IPS DF 6.9 (cell line): Measurements from ENCODE around the gene WBP2.
"Not testable (repeated sequence)": the region's sequence is repeated elsewhere in the genome, so short reads cannot be mapped to it uniquely, and the experiment has no call there.

Source experiments
- DNase-seq: peaks from one replicate; pipeline ENCODE4 v3.0.0-alpha.2; 2013; ENCODE audit warnings: low read depth, low spot score
- H3K27ac ChIP-seq: one replicate; pipeline ENCODE4 v1.5.1; 2013; ENCODE audit warnings: low read length, control low read depth
- H3K27me3 ChIP-seq: 2 replicates; pipeline ENCODE4 v1.6.1; 2013; ENCODE audit warnings: mild to moderate bottlenecking, low read length; ENCODE audit not compliant: control insufficient read depth, insufficient read depth
- H3K36me3 ChIP-seq: 2 replicates; pipeline ENCODE4 v1.6.1; 2013; ENCODE audit warnings: low read length; ENCODE audit not compliant: control insufficient read depth, insufficient read depth
- H3K4me1 ChIP-seq: 2 replicates; pipeline ENCODE4 v1.6.1; 2013; ENCODE audit warnings: low read length; ENCODE audit not compliant: control insufficient read depth, insufficient read depth
- H3K4me3 ChIP-seq: 2 replicates; pipeline ENCODE4 v1.5.1; 2013; ENCODE audit warnings: mild to moderate bottlenecking, low read length
- H3K9me3 ChIP-seq: 2 replicates; pipeline ENCODE4 v1.6.1; 2013; ENCODE audit warnings: low read length, inconsistent platforms; ENCODE audit not compliant: control insufficient read depth, insufficient read depth
- WGBS: extraction: QIAGEN DNeasy Blood & Tissue Kit; methylation state at CpG from one replicate; pipeline ENCODE4 v1.1.7; 2013; ENCODE audit warnings: mixed read lengths, missing lambda C conversion rate; ENCODE audit not compliant: insufficient read length, insufficient coverage; 5-methylcytosine and 5-hydroxymethylcytosine counted together

The WBP2 gene

DNA sequence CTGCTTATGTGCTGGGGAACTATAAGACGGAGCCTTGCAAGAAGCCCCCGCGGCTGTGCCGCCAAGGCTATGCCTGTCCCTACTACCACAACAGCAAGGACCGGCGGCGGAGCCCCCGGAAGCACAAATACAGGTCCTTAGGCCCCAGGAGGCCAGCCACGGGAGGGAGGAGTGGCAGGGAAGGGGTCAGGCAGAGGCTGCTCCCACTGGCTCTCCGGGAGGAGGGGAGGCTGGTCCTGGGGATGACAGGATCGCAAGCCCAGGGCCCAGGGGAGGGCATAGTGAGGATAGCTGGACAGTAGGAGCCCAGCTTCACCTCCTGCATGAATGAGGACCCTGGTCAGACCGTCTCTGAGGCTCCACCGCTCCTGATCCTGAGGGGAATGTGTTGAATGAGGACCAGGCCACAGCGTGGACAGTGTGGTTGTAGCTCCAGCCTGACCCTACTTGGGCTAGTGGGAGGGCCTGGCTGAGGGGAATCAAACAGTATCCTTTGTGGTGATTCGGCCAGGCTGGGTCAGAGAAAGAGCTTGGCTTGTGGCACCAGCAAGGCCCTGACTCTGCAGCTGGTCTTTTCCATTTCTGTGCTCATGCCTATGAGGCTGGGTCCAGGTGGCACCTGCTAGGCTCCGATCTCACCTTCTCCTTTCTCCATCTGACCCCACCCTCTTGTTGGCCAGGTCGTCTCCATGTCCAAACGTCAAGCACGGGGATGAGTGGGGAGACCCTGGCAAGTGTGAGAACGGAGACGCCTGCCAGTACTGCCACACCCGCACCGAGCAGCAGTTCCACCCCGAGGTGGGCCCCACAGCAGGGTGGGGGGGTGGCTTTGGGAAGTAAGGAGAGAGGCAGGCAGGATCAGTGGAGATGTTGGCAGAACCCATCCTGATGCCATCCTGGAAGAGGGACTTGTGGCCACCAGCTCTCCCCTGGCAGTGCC lies 41.8 kb downstream of the WBP2 start:
- peaks cover 54% of the 10 kb centered on the region for H3K36me3 ChIP-seq
- no peaks in the 10 kb centered on the region for H3K4me1 ChIP-seq
- H3K4me3 ChIP-seq = no peak overlapping the region
- no peaks in the 10 kb centered on the region for H3K9me3 ChIP-seq
- H3K27ac ChIP-seq = no peak overlapping the region
- no peaks in the 10 kb centered on the region for H3K27me3 ChIP-seq
- DNase-seq = no peak
- no CpG with 5 or more reads among the region's 24 CpGs for WGBS

DNA sequence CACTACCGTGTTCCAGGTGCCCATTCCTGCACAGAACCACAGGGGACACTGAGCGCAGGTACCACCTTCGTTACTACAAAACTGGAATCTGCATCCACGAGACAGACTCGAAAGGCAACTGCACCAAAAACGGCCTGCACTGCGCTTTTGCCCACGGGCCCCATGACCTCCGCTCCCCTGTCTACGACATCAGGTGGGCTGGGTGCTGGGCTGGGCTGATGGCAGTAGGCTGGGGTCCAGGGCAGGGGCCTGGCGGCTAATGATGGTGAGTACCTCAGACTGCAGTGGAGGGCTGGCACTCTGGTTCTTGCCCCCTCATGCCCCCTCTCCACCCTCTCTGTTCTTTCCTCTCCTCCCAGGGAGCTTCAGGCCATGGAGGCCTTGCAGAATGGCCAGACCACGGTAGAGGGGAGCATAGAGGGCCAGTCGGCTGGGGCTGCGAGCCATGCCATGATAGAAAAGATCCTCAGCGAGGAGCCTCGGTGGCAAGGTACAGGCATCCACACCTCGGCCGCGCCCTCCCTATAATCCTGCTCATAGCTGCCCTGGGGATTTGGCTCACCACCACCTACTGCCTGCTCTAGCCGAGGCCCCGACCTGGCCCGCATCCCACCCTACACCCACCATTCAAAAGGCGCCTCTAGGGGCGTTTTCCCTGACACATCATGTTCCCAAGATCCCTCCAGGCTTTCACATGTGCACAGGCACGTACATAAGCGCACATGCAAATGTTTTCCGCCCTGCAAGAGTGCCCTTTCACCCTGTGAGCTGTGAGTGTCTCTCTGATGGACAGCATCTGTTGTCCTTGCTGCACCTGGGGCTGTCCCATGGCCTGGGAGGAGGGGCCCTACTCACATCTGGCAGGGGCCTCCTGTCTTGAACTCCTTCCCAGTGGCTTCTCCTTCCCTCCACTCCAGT lies 42.8 kb downstream of the WBP2 start:
- Histone ChIP-seq H3K36me3 (peaks cover 46% of the 10 kb centered on the region), H3K27ac (no peak overlapping the region)

DNA sequence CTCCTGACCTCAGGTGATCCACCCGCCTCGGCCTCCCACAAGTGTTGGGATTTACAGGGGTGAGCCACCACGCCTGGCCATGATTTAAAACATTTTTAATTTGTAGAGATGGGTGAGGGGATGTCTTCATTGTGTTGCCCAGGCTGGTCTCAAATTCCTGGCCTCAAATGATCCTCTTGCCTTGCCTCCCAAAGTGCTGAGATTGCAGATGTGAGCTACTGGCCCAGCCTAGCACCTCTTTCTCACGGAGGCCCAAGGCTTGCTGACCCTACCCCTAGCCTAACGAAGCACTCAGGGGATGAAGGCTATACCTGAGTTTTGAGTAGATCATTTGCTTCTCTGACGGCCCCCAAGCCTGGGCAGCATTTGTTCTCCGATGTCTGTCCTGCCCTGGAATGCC lies 44.0 kb downstream of the WBP2 start:
- Histone ChIP-seq H3K4me3 (no peak overlapping the region), H3K9me3 (no peaks in the 10 kb centered on the region), H3K4me1 (no peaks in the 10 kb centered on the region), H3K36me3 (peaks cover 36% of the 10 kb centered on the region), H3K27ac (no peak overlapping the region), H3K27me3 (no peaks in the 10 kb centered on the region)
- no peak for DNase-seq
- no CpG with 5 or more reads among the region's 7 CpGs for WGBS

More for the DNA sequence above, 42.8 kb downstream of the WBP2 start:
- no peaks in the 10 kb centered on the region for H3K27me3 ChIP-seq
- H3K4me1 ChIP-seq = no peaks in the 10 kb centered on the region
- no peak overlapping the region for H3K4me3 ChIP-seq
- no peak for DNase-seq
- WGBS = no CpG with 5 or more reads among the region's 27 CpGs
- no peaks in the 10 kb centered on the region for H3K9me3 ChIP-seq

DNA sequence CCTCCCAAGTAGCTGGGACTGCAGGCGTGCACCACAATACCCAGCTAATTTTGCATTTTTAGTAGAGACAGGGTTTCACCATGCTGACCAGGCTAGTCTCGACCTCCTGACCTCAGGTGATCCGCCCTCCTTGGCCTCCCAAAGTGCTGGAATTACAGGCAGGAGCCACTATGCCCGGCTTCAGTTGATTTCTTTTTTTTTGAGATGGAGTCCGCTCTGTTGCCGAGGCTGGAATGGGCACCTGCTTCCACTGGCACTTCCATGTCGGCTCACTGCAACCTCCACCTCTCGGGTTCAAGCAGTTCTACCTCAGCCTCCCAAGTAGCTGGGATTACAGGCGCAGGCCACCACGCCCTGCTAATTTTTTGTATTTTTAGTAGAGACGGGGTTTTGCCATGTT lies 44.4 kb downstream of the WBP2 start:
- not testable (repeated sequence) for H3K27ac ChIP-seq, H3K27me3 ChIP-seq, H3K4me1 ChIP-seq, H3K4me3 ChIP-seq, H3K9me3 ChIP-seq, DNase-seq
- WGBS = no CpG with 5 or more reads among the region's 11 CpGs
- H3K36me3 ChIP-seq = peaks cover 36% of the 10 kb centered on the region

DNA sequence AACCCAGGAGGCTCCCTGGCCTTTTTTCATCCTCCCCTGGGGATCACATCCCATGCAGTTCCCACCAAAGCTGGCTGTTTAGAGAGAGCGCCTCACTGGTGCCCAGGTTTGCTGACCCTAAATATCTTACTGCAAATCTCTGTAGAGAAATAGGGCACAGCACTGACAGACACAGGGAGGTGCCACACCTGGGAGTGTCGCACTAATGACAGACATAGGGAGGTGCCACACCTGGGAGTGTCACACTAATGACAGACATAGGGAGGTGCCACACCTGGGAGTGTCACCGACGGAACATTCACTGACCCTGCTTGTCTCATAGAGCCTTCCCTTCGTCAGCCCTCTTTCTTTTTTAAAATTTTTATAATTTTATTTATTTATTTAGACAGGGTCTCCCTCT lies 44.9 kb downstream of the WBP2 start:
- H3K36me3 ChIP-seq = peaks cover 34% of the 10 kb centered on the region
- no CpG with 5 or more reads among the region's 5 CpGs for WGBS

DNA sequence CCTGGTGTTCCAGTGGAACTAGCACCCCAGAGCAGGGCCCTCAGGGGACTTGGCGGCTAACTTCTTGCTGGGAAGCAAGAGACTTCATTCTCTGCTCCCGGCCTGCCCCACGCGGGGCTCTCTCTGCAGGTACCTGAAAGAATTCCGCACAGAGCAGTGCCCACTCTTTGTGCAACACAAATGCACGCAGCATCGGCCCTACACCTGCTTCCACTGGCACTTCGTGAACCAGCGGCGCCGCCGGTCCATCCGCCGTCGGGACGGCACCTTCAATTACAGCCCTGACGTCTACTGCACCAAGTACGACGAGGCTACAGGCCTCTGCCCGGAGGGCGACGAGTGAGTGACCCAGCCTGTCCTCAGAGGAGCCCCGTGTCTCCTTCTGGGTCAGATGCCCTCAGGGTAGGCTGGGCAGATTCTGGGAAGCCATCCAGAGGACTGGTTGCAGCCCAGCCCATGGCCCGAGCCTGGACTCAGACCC lies 45.5 kb downstream of the WBP2 start:
- Histone ChIP-seq H3K36me3 (peaks cover 31% of the 10 kb centered on the region), H3K4me1 (no peaks in the 10 kb centered on the region), H3K9me3 (no peaks in the 10 kb centered on the region), H3K27me3 (no peaks in the 10 kb centered on the region), H3K4me3 (no peak overlapping the region), H3K27ac (no peak overlapping the region)
- DNase-seq = no peak
- no CpG with 5 or more reads among the region's 24 CpGs for WGBS

More for the DNA sequence above, 44.9 kb downstream of the WBP2 start:
- Histone ChIP-seq H3K27ac (no peak overlapping the region), H3K27me3 (no peaks in the 10 kb centered on the region), H3K4me3 (no peak overlapping the region), H3K9me3 (no peaks in the 10 kb centered on the region), H3K4me1 (no peaks in the 10 kb centered on the region)
- no peak for DNase-seq

DNA sequence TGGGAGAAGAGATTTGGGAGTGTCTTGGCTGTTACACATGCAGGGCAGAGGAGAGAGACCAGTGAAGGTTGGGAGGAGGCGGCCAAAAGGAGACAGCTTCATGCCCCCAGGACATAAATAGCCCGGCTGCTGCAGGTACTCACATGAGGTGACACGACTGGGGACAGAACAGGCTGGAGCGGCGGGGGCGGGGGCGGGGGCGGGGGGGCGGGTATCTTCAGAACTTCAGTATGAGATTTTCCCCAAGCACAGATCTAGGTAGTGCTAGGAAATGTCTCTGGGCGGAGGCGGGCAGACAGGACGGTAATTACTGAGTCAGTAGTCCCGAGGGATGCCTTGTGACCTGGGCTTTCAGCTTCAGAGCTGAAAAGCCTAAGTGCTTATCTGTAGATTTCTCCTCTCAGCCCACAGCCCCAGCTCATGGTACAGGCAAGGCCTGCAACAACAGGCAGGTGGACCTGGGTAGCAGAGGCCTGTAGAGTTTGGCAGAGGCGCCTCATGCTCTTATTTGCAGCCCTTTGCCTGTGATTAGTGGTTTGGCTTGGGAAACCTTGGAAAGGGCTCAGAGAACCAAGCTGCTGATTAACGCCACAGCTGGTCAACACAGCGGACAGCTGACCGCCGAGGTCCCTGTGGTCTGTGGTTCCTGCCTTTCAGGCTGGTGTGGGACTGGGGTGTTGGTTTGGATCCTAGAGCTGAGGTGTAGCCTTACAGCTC lies 46.1 kb downstream of the WBP2 start:
- H3K9me3 ChIP-seq = no peaks in the 10 kb centered on the region
- no peak overlapping the region for H3K27ac ChIP-seq
- H3K27me3 ChIP-seq = no peaks in the 10 kb centered on the region
- peaks cover 31% of the 10 kb centered on the region for H3K36me3 ChIP-seq
- no peaks in the 10 kb centered on the region for H3K4me1 ChIP-seq
- no peak overlapping the region for H3K4me3 ChIP-seq
- no CpG with 5 or more reads among the region's 18 CpGs for WGBS
- DNase-seq = no peak

DNA sequence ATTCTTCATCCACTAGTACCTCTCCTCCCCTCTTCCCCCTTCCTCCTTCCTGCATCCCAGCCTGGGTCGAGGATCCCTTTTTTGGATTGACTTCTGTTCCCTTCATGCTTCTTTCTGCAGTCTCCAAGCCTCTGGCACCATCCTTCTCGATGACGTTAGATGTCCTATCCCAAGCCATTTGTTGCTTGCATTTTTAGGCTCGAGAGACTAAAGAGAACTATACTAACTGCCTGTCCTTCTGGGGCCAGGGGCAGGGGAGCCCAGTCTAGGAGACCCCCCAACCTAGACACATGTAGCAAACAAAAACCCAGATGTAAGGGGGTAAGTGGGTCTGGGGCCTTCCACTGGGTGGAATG lies 46.6 kb downstream of the WBP2 start:
- WGBS = no CpG with 5 or more reads among the region's 4 CpGs
- no peak for DNase-seq
- Histone ChIP-seq H3K9me3 (no peaks in the 10 kb centered on the region), H3K27ac (no peak overlapping the region), H3K4me1 (no peaks in the 10 kb centered on the region), H3K27me3 (no peaks in the 10 kb centered on the region), H3K36me3 (peaks cover 25% of the 10 kb centered on the region), H3K4me3 (no peak overlapping the region)

DNA sequence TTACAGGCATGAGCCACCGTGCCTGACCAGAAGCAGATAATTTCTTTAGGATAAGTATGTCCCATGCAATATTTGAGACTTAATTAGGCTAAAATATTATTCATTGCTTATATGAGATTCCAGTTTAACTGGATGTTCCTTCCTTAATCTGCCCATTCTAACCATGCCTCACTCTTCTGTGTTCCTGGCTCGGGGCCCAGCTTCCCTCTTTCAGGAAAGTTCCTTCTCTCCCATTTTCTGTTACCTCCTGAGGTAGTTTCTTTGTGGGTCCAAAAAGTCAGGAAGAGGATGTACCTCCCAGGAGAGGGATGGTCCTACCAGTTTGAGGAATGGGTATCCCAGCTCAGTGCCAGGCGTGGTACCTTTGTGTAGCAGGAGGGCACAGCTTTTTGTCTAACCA lies 47.3 kb downstream of the WBP2 start:
- Histone ChIP-seq H3K36me3 (peaks cover 18% of the 10 kb centered on the region), H3K27me3 (no peaks in the 10 kb centered on the region), H3K9me3 (no peaks in the 10 kb centered on the region), H3K4me3 (no peak overlapping the region), H3K4me1 (no peaks in the 10 kb centered on the region), H3K27ac (no peak overlapping the region)
- DNase-seq = no peak
- WGBS = no CpG with 5 or more reads among the region's 3 CpGs
